Liver (tissue), 9 donors: Measurements from ENCODE around the gene TUBA8. TPM values are rescaled to one million over a fixed set of nuclear protein-coding genes. Genes with fewer than 3 reads are reported as not detected.

Source experiments
- DNase-seq: peaks from one replicate; pipeline ENCODE4 v3.0.0-alpha.2; 2017; ENCODE audit warnings: low spot score
- H3K27ac ChIP-seq, 2 donors: one replicate each; pipeline ENCODE4 v1.7.0; 2013; ENCODE audit warnings: inconsistent platforms in 2 of 2, low read length in 2 of 2, control low read depth in 1 of 2, low read depth in 1 of 2, mild to moderate bottlenecking in 1 of 2
- H3K27me3 ChIP-seq, 4 donors: one replicate each; pipeline versions ENCODE4 v1.6.1 to v1.7.0; 2013; ENCODE audit warnings: low read length in 3 of 4, inconsistent platforms in 1 of 4, mild to moderate bottlenecking in 1 of 4, moderate library complexity in 1 of 4; ENCODE audit not compliant: control insufficient read depth in 4 of 4, insufficient read depth in 4 of 4
- H3K36me3 ChIP-seq, 4 donors: one replicate each; pipeline versions ENCODE4 v1.6.1 to v1.7.0; 2013; ENCODE audit warnings: low read length in 3 of 4, mild to moderate bottlenecking in 3 of 4, low read depth in 1 of 4, moderate library complexity in 1 of 4; ENCODE audit not compliant: control insufficient read depth in 4 of 4, insufficient read depth in 3 of 4
- H3K4me1 ChIP-seq, 4 donors: one replicate each; pipeline versions ENCODE4 v1.6.1 to v1.7.0; 2013; ENCODE audit warnings: low read length in 3 of 4, mild to moderate bottlenecking in 3 of 4, moderate library complexity in 1 of 4; ENCODE audit not compliant: control insufficient read depth in 4 of 4, insufficient read depth in 4 of 4
- H3K4me3 ChIP-seq, 3 donors: one replicate each; pipeline versions ENCODE4 v1.6.1 to v1.7.0; 2013; ENCODE audit warnings: low read length in 3 of 3, control low read depth in 1 of 3, low read depth in 1 of 3, mild to moderate bottlenecking in 1 of 3
- H3K9ac ChIP-seq, 2 donors: one replicate each; pipeline ENCODE4 v1.7.0; 2013; ENCODE audit warnings: low read length in 2 of 2, mild to moderate bottlenecking in 2 of 2, moderate library complexity in 2 of 2, control low read depth in 1 of 2, low read depth in 1 of 2
- H3K9me3 ChIP-seq, 4 donors: one replicate each; pipeline versions ENCODE4 v1.6.1 to v1.7.0; 2013; ENCODE audit warnings: low read length in 3 of 4; ENCODE audit not compliant: control insufficient read depth in 4 of 4
- ATF3 ChIP-seq: IDR thresholded peaks from 2 replicates; pipeline ENCODE4 v1.6.1; 2016; ENCODE audit warnings: antibody characterized with exemption
- CTCF ChIP-seq: fragments of 150-350 bp; IDR thresholded peaks from 2 replicates; pipeline ENCODE4 v1.5.1; 2017; ENCODE audit warnings: improper control_type of control experiment, low read depth, low read length; ENCODE audit not compliant: missing input control
- EGR1 ChIP-seq, 2 donors: IDR thresholded peaks; 2 replicates each; pipeline ENCODE4 v1.6.1; 2016 to 2018; ENCODE audit warnings: antibody characterized with exemption in 2 of 2, low read depth in 2 of 2
- FOXA1 ChIP-seq: IDR thresholded peaks from 2 replicates; pipeline ENCODE4 v1.6.1; 2016; ENCODE audit warnings: antibody characterized with exemption
- FOXA2 ChIP-seq: IDR thresholded peaks from 2 replicates; pipeline ENCODE4 v1.6.1; 2016; ENCODE audit warnings: antibody characterized with exemption
- GABPA ChIP-seq, 2 donors: IDR thresholded peaks in 1 of 2; conservative IDR thresholded peaks in 1 of 2; 2 replicates each; pipeline ENCODE4 v1.6.1; 2016; ENCODE audit warnings: antibody characterized with exemption in 2 of 2, mild to moderate bottlenecking in 1 of 2, moderate library complexity in 1 of 2
- HNF4A ChIP-seq, 2 donors: conservative IDR thresholded peaks; 2 replicates each; pipeline ENCODE4 v1.6.1; 2016; ENCODE audit warnings: antibody characterized with exemption in 2 of 2, mild to moderate bottlenecking in 2 of 2
- HNF4G ChIP-seq: IDR thresholded peaks from 2 replicates; pipeline ENCODE4 v1.6.1; 2016; ENCODE audit warnings: antibody characterized with exemption
- JUND ChIP-seq, 2 donors: IDR thresholded peaks; 2 replicates each; pipeline ENCODE4 v1.6.1; 2016; ENCODE audit warnings: antibody characterized with exemption in 2 of 2
- MAX ChIP-seq: IDR thresholded peaks from 2 replicates; pipeline ENCODE4 v1.6.1; 2016; ENCODE audit warnings: antibody characterized with exemption
- NR2F2 ChIP-seq: IDR thresholded peaks from 2 replicates; pipeline ENCODE4 v1.6.1; 2016; ENCODE audit warnings: antibody characterized with exemption
- RAD21 ChIP-seq, 2 donors: IDR thresholded peaks; 2 replicates each; pipeline ENCODE4 v1.6.1; 2016; ENCODE audit warnings: antibody characterized with exemption in 2 of 2, mild to moderate bottlenecking in 2 of 2
- REST ChIP-seq: IDR thresholded peaks from 2 replicates; pipeline ENCODE4 v1.6.1; 2016; ENCODE audit warnings: antibody characterized with exemption, mild to moderate bottlenecking
- RXRA ChIP-seq, 2 donors: IDR thresholded peaks; 2 replicates each; pipeline ENCODE4 v1.6.1; 2017 to 2018; ENCODE audit warnings: antibody characterized with exemption in 2 of 2, mild to moderate bottlenecking in 1 of 2
- SP1 ChIP-seq: IDR thresholded peaks from 2 replicates; pipeline ENCODE4 v1.6.1; 2018; ENCODE audit warnings: antibody characterized with exemption, mild to moderate bottlenecking
- TAF1 ChIP-seq: conservative IDR thresholded peaks from 2 replicates; pipeline ENCODE4 v1.6.1; 2016; ENCODE audit warnings: antibody characterized with exemption, mild to moderate bottlenecking
- YY1 ChIP-seq: IDR thresholded peaks from 2 replicates; pipeline ENCODE4 v1.6.1; 2016; ENCODE audit warnings: antibody characterized with exemption, mild to moderate bottlenecking
- ZBTB33 ChIP-seq: IDR thresholded peaks from 2 replicates; pipeline ENCODE4 v1.6.1; 2016; ENCODE audit warnings: antibody characterized with exemption
- WGBS: extraction: QIAGEN DNeasy Blood & Tissue Kit; methylation state at CpG from one replicate; pipeline ENCODE4 v1.1.7; 2013; 5-methylcytosine and 5-hydroxymethylcytosine counted together
- polyA plus RNA-seq, 2 donors: library from polyadenylated mRNA; stranded (reverse) in 1 of 2; unstranded in 1 of 2; fragments of 200-250 nt in 1 of 2; fragments of >200 nt in 1 of 2; fragmentation: Nextera tagmentation in 1 of 2; extraction: Ambion mirVana in 1 of 2; gene quantifications; one replicate each; pipeline versions ENCODE4 v1.2.1 to v1.2.3, GENCODE V29; 2013 to 2015
- total RNA-seq, 2 donors: library from RNA; depleted of rRNA; stranded (reverse); fragments of >200 nt; gene quantifications; one replicate each; pipeline ENCODE4 v1.2.3, GENCODE V29; 2014
- donor health status: healthy.
- donor health status: healthy.
- donor health status: healthy.
- donor health status: healthy.
- donor health status: healthy.

The TUBA8 gene
- total and polyA plus RNA-seq, 4 donors, result 0.82 to 3.1 (median 1.9) TPM

GRCh38 chr22:18112440-18112839 is 1.8 kb downstream of the TUBA8 start:
- H3K36me3 ChIP-seq, result no peaks in the 10 kb centered on the region
- DNase-seq, result no peak
- H3K4me3 ChIP-seq, result no peak overlapping the region
- H3K27me3 ChIP-seq, result no peaks in the 10 kb centered on the region
- TF ChIP-seq CTCF (no peak), HNF4G (no peak), RXRA (IDR thresholded peaks at IDR 0.05) (no peak), ZBTB33 (no peak), RAD21 (IDR thresholded peaks at IDR 0.05) (no peak), SP1 (no peak), ATF3 (no peak), HNF4A (conservative IDR thresholded peaks at IDR 0.05) (no peak), YY1 (no peak), JUND (IDR thresholded peaks at IDR 0.05) (no peak), FOXA2 (no peak), REST (no peak), TAF1 (no peak), EGR1 (IDR thresholded peaks at IDR 0.05; ENCODE audit: low read depth in 2 of 2) (no peak), NR2F2 (no peak), FOXA1 (no peak), GABPA (IDR thresholded peaks at IDR 0.05 in 1 of 2, conservative IDR thresholded peaks at IDR 0.05 in 1 of 2) (no peak), MAX (no peak)
- H3K9me3 ChIP-seq, result no peaks in the 10 kb centered on the region
- WGBS, result 87% methylated on average over 6 of the region's 6 CpGs
- no peak overlapping the region for H3K27ac ChIP-seq
- peaks cover 0 to 17% (median 11%) of the 10 kb centered on the region in 4 donors for H3K4me1 ChIP-seq
- H3K9ac ChIP-seq, result no peak overlapping the region
